Parathyroid adenoma (tissue), 2 donors: Measurements from ENCODE around the gene GPC6.

Experiments used
- H2AFZ ChIP-seq: fragments of 300-600 bp; sonication (generic); one replicate; pipeline ENCODE4 v1.7.0; 2017; ENCODE audit warnings: antibody characterized with exemption, mild to moderate bottlenecking
- H3K27ac ChIP-seq: fragments of 300-600 bp; sonication (generic); one replicate; pipeline ENCODE4 v1.7.0; 2017
- H3K27me3 ChIP-seq: fragments of 300-600 bp; sonication (generic); one replicate; pipeline ENCODE4 v1.7.0; 2017; ENCODE audit warnings: low read length; ENCODE audit not compliant: control insufficient read depth, insufficient read depth
- H3K36me3 ChIP-seq: fragments of 300-600 bp; sonication (generic); one replicate; pipeline ENCODE4 v1.7.0; 2017; ENCODE audit warnings: low read length; ENCODE audit not compliant: control insufficient read depth, insufficient read depth
- H3K4me1 ChIP-seq: fragments of 300-600 bp; sonication (generic); one replicate; pipeline ENCODE4 v1.7.0; 2017; ENCODE audit warnings: control low read depth
- H3K4me2 ChIP-seq: fragments of 300-600 bp; sonication (generic); one replicate; pipeline ENCODE4 v1.7.0; 2017; ENCODE audit warnings: low read length
- H3K4me3 ChIP-seq: fragments of 300-600 bp; sonication (generic); one replicate; pipeline ENCODE4 v1.7.0; 2017; ENCODE audit warnings: low read depth, low read length
- H3K79me2 ChIP-seq: fragments of 300-600 bp; sonication (generic); one replicate; pipeline ENCODE4 v1.7.0; 2017; ENCODE audit warnings: control low read depth
- H3K9ac ChIP-seq: fragments of 300-600 bp; sonication (generic); one replicate; pipeline ENCODE4 v1.7.0; 2017; ENCODE audit warnings: mild to moderate bottlenecking
- H3K9me3 ChIP-seq: fragments of 300-600 bp; sonication (generic); one replicate; pipeline ENCODE4 v1.7.0; 2017; ENCODE audit warnings: low read length; ENCODE audit not compliant: control insufficient read depth
- TF ChIP-seq, protein P1 (sequence below): fragments of 300-600 bp; sonication (generic); IDR thresholded peaks from one replicate; pipeline ENCODE4 v1.7.0; 2017; ENCODE audit warnings: antibody characterized with exemption, mild to moderate bottlenecking
- donor health status: primary hyperparathyroidism.

The GPC6 gene

DNA sequence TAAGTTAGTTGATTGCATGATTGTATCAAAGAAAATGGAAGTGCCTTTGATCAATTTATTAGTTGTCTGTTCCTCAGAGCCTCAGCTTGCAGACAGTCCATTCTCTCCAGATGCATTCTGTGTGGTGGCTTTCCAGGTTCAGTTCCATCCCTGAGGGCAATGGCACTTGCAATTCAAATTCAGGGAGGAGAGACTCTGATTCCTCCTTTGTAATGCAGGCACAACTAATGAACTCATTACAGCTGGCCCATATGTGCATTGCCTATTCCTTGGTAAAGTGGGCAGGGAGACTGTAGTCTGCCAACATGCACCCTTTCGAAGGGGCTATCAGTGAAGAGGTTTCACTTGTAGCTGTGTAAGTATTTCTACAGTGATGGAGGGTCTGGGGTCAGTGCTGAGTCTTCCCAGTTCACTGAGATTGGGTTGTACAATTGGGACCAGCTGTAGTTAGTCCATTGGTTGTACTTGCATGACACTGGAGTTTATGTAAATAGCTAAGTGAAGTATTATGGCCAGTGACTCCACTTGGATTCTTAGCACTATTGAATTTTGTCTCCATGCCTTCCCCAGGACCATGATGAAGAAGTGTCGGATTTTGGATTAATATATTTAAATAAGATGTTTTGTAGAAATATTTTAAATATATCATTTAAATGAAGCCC, 401.7 kb downstream of the GPC6 start:
- no peak overlapping the region for H3K4me3 ChIP-seq
- no peak overlapping the region for H3K27ac ChIP-seq
- no peaks in the 10 kb centered on the region for H3K9me3 ChIP-seq
- H3K36me3 ChIP-seq: no peaks in the 10 kb centered on the region
- no peak overlapping the region for H3K4me2 ChIP-seq
- TF ChIP-seq, protein P1, sequence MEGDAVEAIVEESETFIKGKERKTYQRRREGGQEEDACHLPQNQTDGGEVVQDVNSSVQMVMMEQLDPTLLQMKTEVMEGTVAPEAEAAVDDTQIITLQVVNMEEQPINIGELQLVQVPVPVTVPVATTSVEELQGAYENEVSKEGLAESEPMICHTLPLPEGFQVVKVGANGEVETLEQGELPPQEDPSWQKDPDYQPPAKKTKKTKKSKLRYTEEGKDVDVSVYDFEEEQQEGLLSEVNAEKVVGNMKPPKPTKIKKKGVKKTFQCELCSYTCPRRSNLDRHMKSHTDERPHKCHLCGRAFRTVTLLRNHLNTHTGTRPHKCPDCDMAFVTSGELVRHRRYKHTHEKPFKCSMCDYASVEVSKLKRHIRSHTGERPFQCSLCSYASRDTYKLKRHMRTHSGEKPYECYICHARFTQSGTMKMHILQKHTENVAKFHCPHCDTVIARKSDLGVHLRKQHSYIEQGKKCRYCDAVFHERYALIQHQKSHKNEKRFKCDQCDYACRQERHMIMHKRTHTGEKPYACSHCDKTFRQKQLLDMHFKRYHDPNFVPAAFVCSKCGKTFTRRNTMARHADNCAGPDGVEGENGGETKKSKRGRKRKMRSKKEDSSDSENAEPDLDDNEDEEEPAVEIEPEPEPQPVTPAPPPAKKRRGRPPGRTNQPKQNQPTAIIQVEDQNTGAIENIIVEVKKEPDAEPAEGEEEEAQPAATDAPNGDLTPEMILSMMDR: no peak
- no peak overlapping the region for H3K9ac ChIP-seq
- no peaks in the 10 kb centered on the region for H3K27me3 ChIP-seq
- no peak overlapping the region for H2AFZ ChIP-seq
- H3K4me1 ChIP-seq: no peaks in the 10 kb centered on the region
- no peaks in the 10 kb centered on the region for H3K79me2 ChIP-seq

DNA sequence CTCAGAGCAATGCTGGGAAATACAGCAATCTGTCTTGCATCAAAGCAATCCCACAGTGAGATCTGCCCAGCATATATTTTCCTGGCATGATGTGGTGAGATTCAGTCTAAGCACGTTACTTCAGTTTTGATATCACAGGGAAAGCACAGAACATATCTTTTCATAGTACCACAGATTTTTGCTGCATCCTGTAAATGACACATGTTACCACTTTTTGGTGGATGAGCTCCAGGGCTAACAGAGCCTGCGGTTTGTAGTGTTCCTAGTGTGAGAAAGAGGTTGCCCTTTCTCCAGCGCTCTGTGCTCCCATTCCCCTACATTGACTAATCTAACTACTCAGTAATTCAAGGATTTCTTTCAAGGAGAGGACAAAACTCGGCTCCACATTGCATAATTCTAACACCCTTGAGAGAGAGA, 409.0 kb downstream of the GPC6 start:
- H3K27ac ChIP-seq: no peak overlapping the region

GRCh38 chr13:93637852-93638251, 411.2 kb downstream of the GPC6 start:
- Histone ChIP-seq H3K27me3 (no peaks in the 10 kb centered on the region), H3K9ac (no peak overlapping the region), H3K4me1 (no peaks in the 10 kb centered on the region), H3K9me3 (no peaks in the 10 kb centered on the region), H3K4me2 (no peak overlapping the region), H3K36me3 (no peaks in the 10 kb centered on the region), H2AFZ (no peak overlapping the region), H3K79me2 (no peaks in the 10 kb centered on the region), H3K27ac (no peak overlapping the region), H3K4me3 (no peak overlapping the region)
- TF ChIP-seq, protein P1: no peak

More for the DNA sequence above, 409.0 kb downstream of the GPC6 start:
- Histone ChIP-seq H3K79me2 (no peaks in the 10 kb centered on the region), H3K36me3 (no peaks in the 10 kb centered on the region), H3K4me2 (no peak overlapping the region), H3K27me3 (no peaks in the 10 kb centered on the region), H2AFZ (no peak overlapping the region), H3K9me3 (no peaks in the 10 kb centered on the region), H3K4me1 (no peaks in the 10 kb centered on the region), H3K4me3 (no peak overlapping the region), H3K9ac (no peak overlapping the region)
- TF ChIP-seq, protein P1: no peak

DNA sequence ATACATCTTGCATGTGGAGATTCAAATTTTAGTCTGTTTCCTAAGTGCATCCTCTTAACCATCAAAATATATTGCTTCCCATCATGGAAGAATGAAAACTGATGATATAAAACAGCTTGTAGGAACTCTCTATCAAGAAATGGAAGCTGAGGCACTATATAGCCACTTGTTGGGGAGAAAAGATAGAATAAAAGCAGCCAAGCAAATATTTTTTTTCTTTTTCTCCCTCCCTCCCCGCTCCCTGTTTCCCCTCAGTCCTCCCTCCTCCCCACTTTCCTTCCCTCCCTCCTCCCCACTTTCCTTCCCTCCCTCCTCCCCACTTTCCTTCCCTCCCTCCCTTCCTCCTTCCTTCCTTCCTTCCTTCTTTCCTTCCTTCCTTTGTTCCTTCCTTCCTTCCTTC, 413.8 kb downstream of the GPC6 start:
- H3K9me3 ChIP-seq: no peaks in the 10 kb centered on the region
- no peak overlapping the region for H3K27ac ChIP-seq
- no peak overlapping the region for H3K4me3 ChIP-seq
- no peak overlapping the region for H3K9ac ChIP-seq
- no peaks in the 10 kb centered on the region for H3K36me3 ChIP-seq
- H2AFZ ChIP-seq: no peak overlapping the region
- H3K27me3 ChIP-seq: no peaks in the 10 kb centered on the region
- no peak overlapping the region for H3K4me2 ChIP-seq
- H3K4me1 ChIP-seq: no peaks in the 10 kb centered on the region
- H3K79me2 ChIP-seq: no peaks in the 10 kb centered on the region
- TF ChIP-seq, protein P1: no peak

DNA sequence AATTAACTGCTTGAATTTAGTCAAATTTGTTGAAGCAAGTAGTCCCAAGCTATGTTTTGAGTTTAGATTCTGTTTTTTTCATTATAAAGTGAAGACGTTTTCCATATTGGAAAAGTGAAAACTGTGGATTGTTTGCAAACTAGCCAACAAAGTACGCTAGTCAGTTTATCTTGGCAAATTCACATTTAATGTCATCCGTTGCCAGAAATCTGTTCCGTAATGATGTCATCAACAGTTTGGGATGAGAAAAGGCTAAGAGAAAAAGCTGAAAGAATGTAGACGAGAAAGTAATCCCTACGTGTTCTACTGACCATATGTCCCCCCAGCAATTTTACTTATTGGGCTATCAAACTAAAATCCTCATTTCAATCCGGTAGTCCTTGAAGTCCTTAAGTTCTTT, 419.6 kb downstream of the GPC6 start:
- Histone ChIP-seq H3K4me1 (no peaks in the 10 kb centered on the region), H3K4me3 (no peak overlapping the region), H3K9ac (no peak overlapping the region), H3K4me2 (no peak overlapping the region), H3K9me3 (no peaks in the 10 kb centered on the region), H3K79me2 (no peaks in the 10 kb centered on the region), H3K27me3 (no peaks in the 10 kb centered on the region), H2AFZ (no peak overlapping the region), H3K36me3 (no peaks in the 10 kb centered on the region), H3K27ac (no peak overlapping the region)
- TF ChIP-seq, protein P1: no peak
